ENCODE measurements around the gene MUC13.

Gene MUC13

DNA sequence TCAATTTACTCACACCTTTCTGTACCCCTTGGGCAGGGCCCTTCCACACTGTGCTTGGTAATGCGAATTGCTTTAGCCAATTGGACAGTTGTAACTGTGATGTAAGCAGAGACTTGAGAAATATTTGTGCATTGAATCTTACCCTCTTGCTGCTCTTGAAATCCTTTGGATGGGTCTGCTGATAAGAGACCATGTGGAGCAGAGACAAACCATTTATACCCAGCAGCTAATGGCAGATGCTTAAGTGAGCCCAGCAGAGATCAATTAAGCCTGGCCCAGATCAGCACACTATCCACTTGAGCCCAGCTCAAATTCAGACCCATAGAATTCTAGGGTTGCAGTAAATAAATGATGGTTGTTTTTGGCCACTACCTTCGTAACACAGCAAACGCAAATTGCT, 19.3 kb downstream of the MUC13 start:
- H3K27ac ChIP-seq = no peak overlapping the region
- no peak overlapping the region for H3K4me3 ChIP-seq (ENCODE audit: low read depth, low read length)
- H3K79me2 ChIP-seq = no peaks in the 10 kb centered on the region
- no peak overlapping the region for H2AFZ ChIP-seq
- H3K27me3 ChIP-seq (ENCODE audit: control insufficient read depth, insufficient read depth, low read length) = no peaks in the 10 kb centered on the region
- no peaks in the 10 kb centered on the region for H3K36me3 ChIP-seq (ENCODE audit: control insufficient read depth, insufficient read depth, low read length)
- TF ChIP-seq, protein P1, sequence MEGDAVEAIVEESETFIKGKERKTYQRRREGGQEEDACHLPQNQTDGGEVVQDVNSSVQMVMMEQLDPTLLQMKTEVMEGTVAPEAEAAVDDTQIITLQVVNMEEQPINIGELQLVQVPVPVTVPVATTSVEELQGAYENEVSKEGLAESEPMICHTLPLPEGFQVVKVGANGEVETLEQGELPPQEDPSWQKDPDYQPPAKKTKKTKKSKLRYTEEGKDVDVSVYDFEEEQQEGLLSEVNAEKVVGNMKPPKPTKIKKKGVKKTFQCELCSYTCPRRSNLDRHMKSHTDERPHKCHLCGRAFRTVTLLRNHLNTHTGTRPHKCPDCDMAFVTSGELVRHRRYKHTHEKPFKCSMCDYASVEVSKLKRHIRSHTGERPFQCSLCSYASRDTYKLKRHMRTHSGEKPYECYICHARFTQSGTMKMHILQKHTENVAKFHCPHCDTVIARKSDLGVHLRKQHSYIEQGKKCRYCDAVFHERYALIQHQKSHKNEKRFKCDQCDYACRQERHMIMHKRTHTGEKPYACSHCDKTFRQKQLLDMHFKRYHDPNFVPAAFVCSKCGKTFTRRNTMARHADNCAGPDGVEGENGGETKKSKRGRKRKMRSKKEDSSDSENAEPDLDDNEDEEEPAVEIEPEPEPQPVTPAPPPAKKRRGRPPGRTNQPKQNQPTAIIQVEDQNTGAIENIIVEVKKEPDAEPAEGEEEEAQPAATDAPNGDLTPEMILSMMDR (IDR thresholded peaks at IDR 0.05) = no peak
- H3K9ac ChIP-seq = no peak overlapping the region
- no peak overlapping the region for H3K4me2 ChIP-seq (ENCODE audit: low read length)
- no peaks in the 10 kb centered on the region for H3K9me3 ChIP-seq (ENCODE audit: control insufficient read depth, low read length)
- no peaks in the 10 kb centered on the region for H3K4me1 ChIP-seq

- Histone ChIP-seq H3K79me2 (no peaks in the 10 kb centered on the region), H3K4me2 (ENCODE audit: low read length) (no peak overlapping the region), H3K4me1 (no peaks in the 10 kb centered on the region), H3K27me3 (ENCODE audit: control insufficient read depth, insufficient read depth, low read length) (no peaks in the 10 kb centered on the region), H2AFZ (no peak overlapping the region), H3K9me3 (ENCODE audit: control insufficient read depth, low read length) (no peaks in the 10 kb centered on the region), H3K27ac (no peak overlapping the region), H3K9ac (no peak overlapping the region), H3K36me3 (ENCODE audit: control insufficient read depth, insufficient read depth, low read length) (no peaks in the 10 kb centered on the region), H3K4me3 (ENCODE audit: low read depth, low read length) (no peak overlapping the region)
- TF ChIP-seq, protein P1 (IDR thresholded peaks at IDR 0.05) = no peak
Measured at GRCh38 chr3:124907957-124908356, 26.6 kb downstream of the MUC13 start.

DNA sequence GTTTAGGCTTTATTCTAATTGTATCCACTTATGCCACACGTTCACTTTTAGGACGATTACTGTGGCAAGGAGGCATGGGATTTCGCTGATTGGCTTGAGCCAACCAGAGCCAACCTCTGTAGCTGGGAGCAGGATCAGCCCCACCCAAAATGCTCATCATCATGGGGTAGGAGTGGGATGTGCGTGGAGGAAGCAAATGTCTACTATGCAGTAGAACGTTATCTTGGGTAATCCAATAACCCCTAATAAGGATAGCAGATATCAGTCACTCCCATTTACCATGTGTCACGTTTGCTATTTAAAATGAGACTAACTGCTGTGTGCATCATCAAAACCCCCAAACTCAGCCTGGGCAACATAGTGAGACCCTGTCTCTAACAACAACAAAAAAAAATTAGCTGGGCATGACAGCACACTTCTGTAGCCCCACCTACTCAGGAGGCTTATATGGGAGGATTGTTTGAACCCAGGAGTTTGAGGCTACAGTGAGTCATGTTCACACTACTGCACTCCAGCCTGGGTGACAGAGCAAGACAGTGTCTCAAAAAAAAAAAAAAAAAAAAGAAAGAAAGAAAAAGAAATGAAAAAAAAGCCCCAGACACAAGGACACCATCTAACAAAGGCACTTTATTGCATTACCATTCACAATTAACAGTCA, 29.6 kb downstream of the MUC13 start:
- H3K27ac ChIP-seq = no peak overlapping the region
- H3K27me3 ChIP-seq (ENCODE audit: control insufficient read depth, insufficient read depth, low read length) = no peaks in the 10 kb centered on the region
- no peaks in the 10 kb centered on the region for H3K36me3 ChIP-seq (ENCODE audit: control insufficient read depth, insufficient read depth, low read length)
- H3K9me3 ChIP-seq (ENCODE audit: control insufficient read depth, low read length) = no peaks in the 10 kb centered on the region
- H3K79me2 ChIP-seq = no peaks in the 10 kb centered on the region
- no peaks in the 10 kb centered on the region for H3K4me1 ChIP-seq
- no peak overlapping the region for H3K9ac ChIP-seq
- TF ChIP-seq, protein P1 (IDR thresholded peaks at IDR 0.05) = no peak
- H3K4me2 ChIP-seq (ENCODE audit: low read length) = no peak overlapping the region
- no peak overlapping the region for H3K4me3 ChIP-seq (ENCODE audit: low read depth, low read length)
- no peak overlapping the region for H2AFZ ChIP-seq

GRCh38 chr3:124903896-124904834, 30.4 kb downstream of the MUC13 start:
- H3K27ac ChIP-seq = no peak overlapping the region
- H3K36me3 ChIP-seq (ENCODE audit: control insufficient read depth, insufficient read depth, low read length) = no peaks in the 10 kb centered on the region
- no peak overlapping the region for H3K4me3 ChIP-seq (ENCODE audit: low read depth, low read length)
- H3K27me3 ChIP-seq (ENCODE audit: control insufficient read depth, insufficient read depth, low read length) = no peaks in the 10 kb centered on the region
- H3K9me3 ChIP-seq (ENCODE audit: control insufficient read depth, low read length) = no peaks in the 10 kb centered on the region
- no peaks in the 10 kb centered on the region for H3K79me2 ChIP-seq
- TF ChIP-seq, protein P1 (IDR thresholded peaks at IDR 0.05) = no peak
- no peak overlapping the region for H2AFZ ChIP-seq
- H3K4me2 ChIP-seq (ENCODE audit: low read length) = no peak overlapping the region
- H3K4me1 ChIP-seq = no peaks in the 10 kb centered on the region
- H3K9ac ChIP-seq = no peak overlapping the region
